ENCODE results near the gene TRPM4. TPM values are rescaled to one million over a fixed set of nuclear protein-coding genes. Genes with fewer than 3 reads are reported as not detected.
A peak's percentile ranks its signal among the peaks of the same experiment; 100 is the strongest.

Gene TRPM4
- total and polyA plus RNA-seq, 2 of the 13 experiments (the other 11 are each of a cell fraction or from before 2014, with no cell fraction given) = 1.9 to 4.3 TPM

GRCh38 chr19:49157445-49158224 is at the start of gene TRPM4 (continued):
- TF ChIP-seq ZMYM2 (CRISPR knock-in tag; IDR thresholded peaks at IDR 0.05) = 0 out of 2 replicates have a peak, but pooled peaks have one; percentile 24
- TF ChIP-seq MAZ (IDR thresholded peaks at IDR 0.05; ENCODE audit: borderline replicate concordance, low read depth, low read length) = no peak
- peak; percentile 70; the same call in 1 of the 2 replicates for TF ChIP-seq MAZ (CRISPR knock-in tag; IDR thresholded peaks at IDR 0.05; ENCODE audit: low read depth)
- TF ChIP-seq ZSCAN25 (CRISPR knock-in tag; IDR thresholded peaks at IDR 0.05) = peak; percentile 70; the same call in 1 of the 2 replicates
- TF ChIP-seq HOXA5 (CRISPR knock-in tag; IDR thresholded peaks at IDR 0.05) = peak; percentile 55; the same call in 1 of the 2 replicates
- peak; percentile 78; the same call in 1 of the 2 replicates for TF ChIP-seq ZSCAN29 (CRISPR knock-in tag; conservative IDR thresholded peaks at IDR 0.05)
- TF ChIP-seq GABPA (IDR thresholded peaks at IDR 0.05; ENCODE audit: low read depth, low read length) = 0 out of 2 replicates have a peak, but pooled peaks have one; percentile 21
- TF ChIP-seq GABPA (CRISPR knock-in tag; IDR thresholded peaks at IDR 0.05; ENCODE audit: low read depth) = no peak
- TF ChIP-seq ZNF563 (CRISPR knock-in tag; IDR thresholded peaks at IDR 0.05) = peak; percentile 55; the same call in 1 of the 2 replicates
- TF ChIP-seq ZNF281 (CRISPR knock-in tag; IDR thresholded peaks at IDR 0.05; ENCODE audit: borderline replicate concordance) = peak; percentile 22; the same call in 1 of the 2 replicates
- no peak for TF ChIP-seq AHDC1 (CRISPR knock-in tag; IDR thresholded peaks at IDR 0.05; ENCODE audit: borderline replicate concordance)
- peak; percentile 41; the same call in 1 of the 2 replicates for TF ChIP-seq ZNF503 (CRISPR knock-in tag; IDR thresholded peaks at IDR 0.05)
- TF ChIP-seq HNF4A (CRISPR knock-in tag; IDR thresholded peaks at IDR 0.05) = peak; percentile 48
- no peak for TF ChIP-seq ZNF180 (CRISPR knock-in tag; IDR thresholded peaks at IDR 0.05; ENCODE audit: borderline replicate concordance, low read depth)
- peak; percentile 38; the same call in 1 of the 2 replicates for TF ChIP-seq HBP1 (CRISPR knock-in tag; IDR thresholded peaks at IDR 0.05; ENCODE audit: low read depth)
- peak; percentile 67; the same call in 1 of the 2 replicates for TF ChIP-seq PHF20 (CRISPR knock-in tag; IDR thresholded peaks at IDR 0.05)
- peak; percentile 31; the same call in 1 of the 2 replicates for TF ChIP-seq KDM5B (CRISPR knock-in tag; IDR thresholded peaks at IDR 0.05; ENCODE audit: borderline replicate concordance)

Measured in HepG2 (cell line).